HG03196 (cell line): ENCODE data around the gene GOLGA8K.
"Not testable (repeated sequence)": the region's sequence is repeated elsewhere in the genome, so short reads cannot be mapped to it uniquely, and the experiment has no call there.

Experiments
- ATAC-seq: cut with Tn5 transposase; IDR thresholded peaks from one replicate; pipeline ENCODE4 v1.9.1; 2021; ENCODE audit not compliant: unreplicated experiment

The GOLGA8K gene

DNA sequence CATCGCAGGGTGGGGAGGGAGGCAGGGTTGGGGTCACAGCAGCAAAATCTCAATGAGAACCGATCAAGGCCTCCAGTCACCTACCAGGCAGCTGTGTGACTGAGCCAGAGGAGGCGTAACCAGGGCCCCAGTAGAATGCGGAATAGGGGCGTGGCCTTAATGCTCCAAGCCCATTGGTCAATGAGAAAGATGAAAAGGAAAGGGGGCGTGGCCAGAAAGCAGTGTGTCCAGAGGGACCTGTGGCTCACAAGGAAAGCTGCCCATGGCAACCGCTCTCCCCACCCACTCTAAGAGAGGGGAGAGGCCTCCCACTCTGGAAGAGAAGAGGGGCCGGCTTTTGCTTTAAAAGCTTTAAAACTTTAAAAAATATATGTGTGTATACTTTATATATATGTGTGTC lies at the start of gene GOLGA8K:
Gene GOLGA8K (minus strand): TSS at position 101 of the 400 bp plus-strand sequence. CDS start 98 bp downstream, at position 3.
- not testable (repeated sequence) for ATAC-seq

DNA sequence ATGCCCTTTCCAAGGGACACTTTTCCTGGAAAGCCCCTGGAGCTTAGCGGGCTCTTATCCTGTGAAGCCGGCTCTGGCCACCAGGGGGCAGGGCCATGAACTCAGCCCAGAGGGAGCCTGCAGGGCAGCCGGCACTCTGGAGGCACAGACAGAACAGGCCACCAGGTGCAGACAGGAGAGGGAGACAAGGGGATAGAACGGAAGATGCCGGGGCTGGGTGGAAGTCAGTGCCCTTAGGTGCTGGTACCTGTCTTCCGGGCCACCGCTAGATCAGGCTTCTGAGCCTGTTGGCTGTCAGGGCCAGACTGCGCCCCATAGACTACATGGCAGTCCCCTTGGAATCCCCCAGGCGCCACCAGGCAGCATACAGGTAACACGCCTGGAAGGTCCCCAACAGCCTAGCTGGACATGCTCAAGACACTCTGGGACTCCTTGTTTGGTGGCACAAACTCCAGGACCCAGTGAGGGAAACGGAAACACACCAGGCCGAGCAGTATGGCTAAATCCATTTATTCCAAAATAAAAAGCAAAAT lies 37.4 kb upstream of the GOLGA8K start:
- ATAC-seq = not testable (repeated sequence)

DNA sequence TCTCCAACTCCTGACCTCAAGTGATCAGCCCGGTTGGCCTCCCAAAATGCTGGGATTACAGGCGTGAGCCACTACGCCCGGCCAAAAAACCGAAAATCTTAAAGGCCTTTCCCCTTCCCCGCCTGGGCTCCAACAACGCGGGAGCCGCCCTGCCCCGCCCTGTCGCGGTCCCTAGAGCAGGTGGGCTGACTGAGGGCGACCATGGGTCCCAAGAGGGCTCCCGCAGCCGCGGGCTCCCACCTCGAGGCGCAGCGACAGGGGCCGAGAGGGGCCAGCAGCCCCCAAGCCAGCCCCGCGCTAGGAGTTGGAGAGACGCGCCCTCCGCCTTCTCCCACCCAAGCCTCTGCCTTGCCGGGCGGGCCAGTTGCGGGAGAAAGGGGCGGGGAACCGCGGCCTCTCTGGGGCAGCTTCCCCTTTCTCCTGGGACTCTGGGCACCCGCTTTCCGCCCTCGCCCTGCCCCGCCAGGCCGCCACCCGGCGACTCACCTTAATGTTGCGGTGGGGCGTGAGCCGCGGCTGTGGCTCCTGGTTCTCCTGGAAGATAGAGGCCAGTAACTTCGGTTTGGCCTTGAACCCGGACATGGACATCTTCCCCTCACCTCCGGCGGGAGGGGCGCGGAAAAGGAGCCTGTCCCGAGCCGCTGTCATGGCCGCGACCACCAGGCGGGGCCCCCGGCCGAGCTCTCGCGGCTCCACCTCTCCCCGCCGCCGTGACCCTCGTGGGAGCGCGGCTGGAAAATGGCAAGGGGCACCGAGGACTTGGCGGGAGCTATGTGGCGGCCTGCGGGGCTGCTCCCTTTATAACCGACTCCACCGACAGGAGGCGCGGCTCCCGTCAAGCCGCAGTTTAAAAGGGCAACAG lies 31.2 kb upstream of the GOLGA8K start:
- ATAC-seq = not testable (repeated sequence)

DNA sequence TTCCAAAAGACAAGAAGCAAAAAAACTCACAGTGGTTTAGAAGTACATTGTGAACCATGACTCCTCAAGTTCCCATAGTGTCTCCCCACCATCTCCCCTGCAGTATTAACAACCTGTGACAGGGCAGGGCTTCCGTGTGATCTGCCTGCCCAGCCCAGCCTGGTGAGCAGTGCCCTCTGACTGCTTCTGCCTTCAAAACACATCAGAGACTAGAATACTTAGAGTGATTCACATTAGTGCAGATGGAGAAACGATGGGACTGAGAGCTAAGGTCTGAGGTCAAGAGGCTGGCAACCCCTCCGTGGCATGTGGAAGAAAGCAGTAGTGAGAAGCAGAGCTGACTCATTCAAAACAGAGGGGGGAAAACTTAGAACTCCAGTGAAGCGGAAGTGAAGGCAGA lies 24.5 kb upstream of the GOLGA8K start:
- ATAC-seq = not testable (repeated sequence)

DNA sequence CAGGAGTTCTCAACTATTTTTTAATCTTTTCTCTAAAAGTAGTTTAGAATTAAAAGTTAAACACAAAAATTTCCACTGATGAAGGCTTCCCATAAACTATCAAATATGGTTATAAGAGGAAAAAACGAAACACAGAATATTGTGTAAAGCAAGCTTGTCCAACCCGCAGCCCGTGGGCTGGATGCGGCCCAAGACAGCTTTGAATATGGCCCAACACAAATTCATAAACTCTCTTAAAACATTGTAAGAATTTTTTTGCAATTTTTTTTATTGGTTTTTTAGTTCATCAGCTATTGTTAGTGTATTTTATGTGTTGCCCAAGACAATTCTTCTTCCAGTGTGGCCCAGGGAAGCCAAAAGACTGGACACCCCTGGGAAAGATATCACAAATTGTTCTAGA lies 23.4 kb upstream of the GOLGA8K start:
- not testable (repeated sequence) for ATAC-seq

- not testable (repeated sequence) for ATAC-seq
Measured at GRCh38 chr15:32407903-32408302, 4.8 kb upstream of the GOLGA8K start.

GRCh38 chr15:32396522-32396921 lies 6.6 kb downstream of the GOLGA8K start:
- not testable (repeated sequence) for ATAC-seq

DNA sequence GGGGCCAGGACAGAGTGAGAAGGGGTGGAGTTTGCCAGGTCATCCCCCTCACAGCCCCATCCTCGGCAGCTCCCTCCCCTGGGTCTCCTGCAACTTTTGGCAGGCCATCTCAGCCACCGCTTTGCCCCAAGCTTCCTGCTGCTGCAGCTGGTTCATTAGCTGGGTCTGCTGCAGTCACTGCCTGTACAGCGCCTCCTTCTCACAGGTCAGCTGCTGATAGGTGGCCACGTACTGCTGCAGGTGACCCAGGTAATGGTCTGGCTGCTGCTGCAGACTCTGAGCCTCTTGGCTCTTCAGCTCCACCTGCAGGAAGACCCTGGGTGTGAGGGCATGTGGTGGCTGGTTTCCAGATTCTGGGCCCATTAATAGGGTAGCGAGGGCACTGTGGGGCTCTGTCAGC lies 8.3 kb downstream of the GOLGA8K start:
- not testable (repeated sequence) for ATAC-seq

GRCh38 chr15:32388050-32388648 lies 14.9 kb downstream of the GOLGA8K start:
- ATAC-seq = not testable (repeated sequence)

DNA sequence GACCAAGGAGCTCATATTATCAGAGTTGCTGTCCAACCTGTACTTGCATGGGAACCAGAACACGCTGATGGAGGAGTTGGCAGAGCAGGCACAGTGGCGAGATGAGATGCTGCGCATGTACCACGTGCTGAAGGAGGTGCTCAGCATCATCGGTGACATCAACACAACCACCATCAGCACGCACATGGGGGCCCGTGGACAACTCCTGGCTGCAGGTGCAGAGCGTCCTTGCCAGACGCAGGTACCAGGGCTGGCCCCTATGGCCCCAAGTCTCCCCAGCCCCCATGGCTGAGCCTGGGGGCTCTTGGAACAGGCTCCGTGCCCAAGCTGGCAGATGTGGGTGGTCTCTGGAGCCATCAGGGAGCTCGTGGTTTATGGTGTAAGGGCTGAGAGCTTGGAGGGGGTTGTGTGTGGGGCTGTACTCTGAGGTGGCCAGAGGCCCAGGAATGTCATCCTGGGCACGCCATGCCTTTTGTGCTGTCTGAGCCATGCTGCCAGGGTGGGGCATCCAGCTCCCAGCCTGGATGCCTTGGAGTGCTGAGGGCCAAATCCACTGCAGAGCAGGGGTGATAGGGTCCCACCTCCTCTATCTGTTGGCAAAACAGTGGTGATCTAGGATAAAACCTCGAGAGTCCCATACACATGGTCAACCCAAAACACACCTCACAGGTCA lies 17.1 kb downstream of the GOLGA8K start:
- not testable (repeated sequence) for ATAC-seq

DNA sequence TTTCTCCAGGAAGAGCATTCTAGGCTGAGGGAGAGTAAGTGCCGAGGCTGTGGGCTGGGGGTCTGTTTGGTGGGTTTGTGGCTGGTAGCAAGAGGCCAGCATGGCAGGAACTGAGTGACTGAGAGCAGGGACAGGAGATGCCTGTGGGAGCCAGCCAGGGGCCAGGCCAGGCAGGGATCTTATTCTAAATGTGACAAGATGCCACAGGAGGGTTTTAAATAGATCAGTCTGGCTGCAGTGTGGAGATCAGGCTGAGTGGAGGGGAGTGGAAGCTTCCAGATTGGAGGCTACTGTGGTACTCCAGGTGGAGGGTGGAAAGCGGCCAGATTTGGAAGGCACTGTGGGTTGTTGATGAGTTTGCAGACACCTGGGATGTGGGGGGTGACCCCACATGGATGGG lies 28.9 kb downstream of the GOLGA8K start:
- ATAC-seq = not testable (repeated sequence)

DNA sequence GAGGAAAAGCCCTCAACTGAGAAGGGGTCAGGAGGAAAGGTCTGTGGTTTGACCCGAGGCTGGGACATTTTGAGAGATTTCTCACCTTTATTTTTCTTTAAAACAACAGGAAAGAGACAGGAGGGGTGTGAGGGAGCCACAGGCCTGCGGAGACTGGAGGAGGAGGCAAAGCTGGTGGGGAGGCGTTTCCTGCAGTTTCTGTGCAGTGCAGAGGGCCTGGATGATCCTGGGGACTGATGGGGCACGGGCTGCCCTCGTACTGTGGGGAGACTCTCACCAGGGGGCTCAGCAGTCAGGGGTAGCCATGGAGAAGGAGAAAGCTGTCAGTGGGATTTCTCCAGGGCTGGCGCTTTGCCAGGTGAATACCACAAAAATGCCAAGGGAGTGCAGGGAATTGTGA lies 29.4 kb downstream of the GOLGA8K start:
- not testable (repeated sequence) for ATAC-seq

DNA sequence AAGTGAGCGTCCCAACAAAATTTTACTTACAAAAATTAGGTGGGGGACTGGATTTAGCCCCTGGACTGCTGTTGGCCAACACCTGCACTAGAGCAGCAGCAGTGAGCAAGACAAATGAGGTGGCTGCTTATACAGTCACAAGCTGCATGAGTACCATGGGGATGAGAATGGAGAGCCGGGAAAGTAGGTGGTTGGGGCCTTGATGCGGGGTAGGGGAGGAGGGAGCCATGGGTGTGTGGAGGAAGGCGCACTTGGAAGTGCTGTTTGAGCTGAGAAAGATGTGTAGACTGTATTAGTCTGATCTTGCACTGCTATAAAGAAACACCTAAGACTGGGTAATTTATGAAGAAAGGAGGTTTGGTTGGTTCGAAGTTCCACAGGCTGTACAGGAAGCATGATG lies 31.0 kb downstream of the GOLGA8K start:
- ATAC-seq = not testable (repeated sequence)

DNA sequence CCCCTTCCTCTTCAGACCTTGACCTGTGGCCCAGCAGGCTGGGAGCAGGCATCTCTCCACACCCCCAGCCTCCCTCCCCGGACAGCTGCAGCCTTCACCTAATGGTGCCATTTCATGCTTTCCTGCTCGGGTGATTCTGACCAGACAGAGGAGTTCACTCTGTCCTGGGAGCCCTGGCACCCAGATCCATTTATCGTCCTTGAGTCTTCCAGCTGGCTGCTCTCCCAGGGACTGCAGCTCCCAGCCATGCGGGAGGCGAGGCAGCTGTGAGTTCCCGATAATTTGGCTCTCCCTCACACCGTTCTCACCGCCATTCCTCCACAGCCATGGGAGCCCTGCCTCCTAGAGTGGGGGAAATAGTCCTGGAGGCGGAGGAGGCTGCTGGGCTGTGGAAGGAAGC lies 32.6 kb downstream of the GOLGA8K start:
- ATAC-seq = not testable (repeated sequence)

DNA sequence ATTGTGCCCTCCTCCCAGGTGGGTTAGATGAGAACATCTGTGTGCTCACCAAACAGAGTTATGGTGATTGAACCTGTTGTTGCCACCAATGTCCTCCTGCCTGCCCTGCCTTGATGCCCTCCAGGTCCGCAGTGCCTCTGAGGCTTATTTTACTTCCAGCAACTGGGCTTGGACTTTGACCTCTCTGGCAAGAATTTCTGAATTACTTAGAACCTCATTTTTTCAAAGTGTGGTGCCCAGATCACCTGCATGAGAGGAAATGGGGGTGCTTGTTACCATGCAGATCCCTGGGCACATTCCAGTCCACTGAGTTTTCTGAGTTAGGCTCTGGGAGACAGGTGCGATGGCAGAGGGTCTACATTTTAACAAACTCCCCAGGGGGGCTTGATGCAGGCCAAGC lies 33.0 kb downstream of the GOLGA8K start:
- ATAC-seq = not testable (repeated sequence)

DNA sequence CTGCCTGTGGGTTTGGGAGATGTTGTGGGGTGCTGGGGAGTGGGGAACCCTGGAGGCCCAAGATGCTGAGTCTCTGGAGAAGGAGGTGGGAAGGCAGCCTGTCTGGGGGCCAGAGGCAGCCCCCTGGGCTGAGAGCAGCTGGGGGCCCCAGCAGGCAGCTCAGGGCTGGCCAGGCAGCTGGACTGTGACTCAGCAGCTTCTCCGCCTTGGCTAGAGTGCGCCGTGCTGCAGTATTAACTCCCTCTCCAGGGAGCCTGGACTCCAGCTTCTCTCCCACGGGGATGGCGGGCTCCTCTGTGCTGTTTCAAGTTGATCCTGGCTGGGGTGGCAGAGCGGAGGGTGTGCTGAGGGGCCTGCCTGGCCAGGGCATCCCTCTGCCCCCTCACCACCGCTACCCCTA lies 36.6 kb downstream of the GOLGA8K start:
- not testable (repeated sequence) for ATAC-seq

GRCh38 chr15:32365955-32366354 lies 37.1 kb downstream of the GOLGA8K start:
- ATAC-seq = not testable (repeated sequence)

DNA sequence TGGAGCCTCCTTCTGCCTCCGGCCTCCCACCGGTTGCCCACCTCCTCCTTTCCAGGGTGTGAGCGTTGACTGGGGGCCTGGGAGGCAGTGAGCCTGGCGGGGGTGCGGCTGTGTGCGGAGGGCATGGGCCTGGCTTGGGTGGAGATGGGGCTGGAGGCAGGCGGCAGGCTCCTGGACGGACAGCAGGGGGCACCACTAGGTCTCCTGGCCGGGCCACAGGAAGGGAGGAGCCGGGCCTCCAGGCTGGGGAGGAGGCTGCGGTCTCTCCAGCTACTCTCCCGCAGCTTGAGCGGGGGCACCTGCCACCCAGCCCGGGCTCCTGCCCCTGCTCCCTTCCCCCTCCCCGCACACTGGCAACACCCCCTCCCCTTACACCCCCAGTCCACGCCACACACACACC lies 38.1 kb downstream of the GOLGA8K start:
- not testable (repeated sequence) for ATAC-seq

GRCh38 chr15:32363449-32363848 lies 39.6 kb downstream of the GOLGA8K start:
- not testable (repeated sequence) for ATAC-seq

- not testable (repeated sequence) for ATAC-seq
Measured at GRCh38 chr15:32361662-32362061, 41.4 kb downstream of the GOLGA8K start.

GRCh38 chr15:32358462-32358861 lies 44.6 kb downstream of the GOLGA8K start:
- not testable (repeated sequence) for ATAC-seq
